HepG2 (cell line): ENCODE results near the gene FOXN3.

ENCODE experiments used
- MBD4 ChIP-seq: IDR thresholded peaks from 2 replicates; pipeline ENCODE4 v1.6.1; 2012; ENCODE audit warnings: low read length, inconsistent platforms, borderline replicate concordance
- MLX ChIP-seq: IDR thresholded peaks from 2 replicates; pipeline ENCODE4 v1.6.1; 2016
- RFX5 ChIP-seq: IDR thresholded peaks from 2 replicates; pipeline ENCODE4 v1.6.1; 2011; ENCODE audit warnings: low read depth, low read length, improper control_type of control experiment
- ZBTB20 ChIP-seq: sonication (generic); formaldehyde crosslinking; IDR thresholded peaks from 2 replicates; pipeline ENCODE4 v1.8.1; 2023; ENCODE audit warnings: missing genetic modification reagents, low read depth, mild to moderate bottlenecking, borderline replicate concordance
- ZBTB26 ChIP-seq: IDR thresholded peaks from 2 replicates; pipeline ENCODE4 v1.6.1; 2016; ENCODE audit warnings: missing compliant biosample characterization, missing genetic modification reagents, borderline replicate concordance
- ZFY ChIP-seq: sonication (generic); formaldehyde crosslinking; IDR thresholded peaks from 2 replicates; pipeline ENCODE4 v1.4.0; 2020; ENCODE audit warnings: missing genetic modification reagents

GRCh38 chr14:89226801-89227495, 190.1 kb downstream of the FOXN3 start:
- no peak for TF ChIP-seq ZBTB26 (CRISPR knock-in tag)
- TF ChIP-seq ZFY (CRISPR knock-in tag): no peak
- no peak for TF ChIP-seq ZBTB20 (CRISPR knock-in tag)
- no peak for TF ChIP-seq MBD4
- TF ChIP-seq RFX5: no peak
- no peak for TF ChIP-seq MLX (CRISPR knock-in tag)
